Gastroesophageal sphincter (tissue), 3 donors: ENCODE measurements around the gene FN1.

Experiments
- CTCF ChIP-seq, 4 experiments: fragments of 200-600 bp in 2 of 4; fragments of 450-650 bp in 2 of 4; sonication (generic) in 1 of 4; IDR thresholded peaks; one replicate each; pipeline ENCODE4 v1.5.1; 2017 to 2019; ENCODE audit warnings: antibody characterized with exemption in 4 of 4, mild to moderate bottlenecking in 2 of 4, moderate library complexity in 2 of 4
- POLR2A ChIP-seq, 2 donors: fragments of 450-650 bp; IDR thresholded peaks; one replicate each; pipeline ENCODE4 v1.6.1; 2017; ENCODE audit warnings: antibody characterized with exemption in 2 of 2, mild to moderate bottlenecking in 2 of 2, moderate library complexity in 1 of 2
- POLR2AphosphoS5 ChIP-seq: sonication (generic); formaldehyde crosslinking; IDR thresholded peaks from one replicate; pipeline ENCODE4 v1.6.1; 2017; ENCODE audit warnings: antibody characterized with exemption

DNA sequence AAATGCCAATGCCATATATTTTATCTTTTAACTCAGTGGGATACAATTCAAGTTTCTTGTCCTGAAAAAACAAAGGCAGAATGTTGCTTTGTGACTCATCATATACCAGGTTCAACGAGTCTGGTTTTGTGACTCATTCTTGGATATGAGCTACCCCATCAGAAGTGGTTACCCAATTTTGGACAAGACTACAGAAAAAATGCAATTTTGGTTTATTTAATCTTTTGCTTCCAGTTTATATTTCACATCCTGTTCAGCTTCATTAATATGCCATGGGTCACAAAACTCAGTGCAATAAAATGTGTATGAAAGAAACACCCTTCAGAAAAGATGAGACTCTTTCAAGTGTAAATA, 25.0 kb downstream of the FN1 start:
- TF ChIP-seq POLR2AphosphoS5 (peak; percentile 77), CTCF (IDR thresholded peaks at IDR 0.05) (no peak), POLR2A (IDR thresholded peaks at IDR 0.05) (no peak)
